Activated naive CD4-positive, alpha-beta T cell treated with anti-CD3 and anti-CD28 coated beads, Interleukin-2, amount 50 U/mL, for 72 hours (primary cell): ENCODE results near the gene C16orf95. TPM values are rescaled to one million over a fixed set of nuclear protein-coding genes. Genes with fewer than 3 reads are reported as not detected.
A peak's percentile ranks its signal among the peaks of the same experiment; 100 is the strongest.
"Not testable (repeated sequence)": the region's sequence is repeated elsewhere in the genome, so short reads cannot be mapped to it uniquely, and the experiment has no call there.

Source experiments
- ATAC-seq, 2 donors: fragments of 150-1000 bp; cut with Tn5 transposase; 2 replicates each; pipeline ENCODE4 v1.10.0; 2021; ENCODE audit warnings: mild to moderate bottlenecking in 2 of 2, moderate library complexity in 2 of 2
- DNase-seq, 2 donors: peaks; one replicate each; pipeline ENCODE4 v3.0.0; 2021 to 2022; ENCODE audit warnings: low spot score in 2 of 2
- H3K27ac Mint-ChIP-seq, 2 donors: one replicate each; pipeline ENCODE4 v1.8.0; 2022; ENCODE audit warnings: mild to moderate bottlenecking in 2 of 2, mixed read lengths in 2 of 2
- H3K36me3 Mint-ChIP-seq, 2 donors: one replicate each; pipeline ENCODE4 v1.8.0; 2022; ENCODE audit warnings: mixed read lengths in 2 of 2
- H3K9me3 Mint-ChIP-seq, 2 donors: one replicate each; pipeline ENCODE4 v1.8.0; 2022; ENCODE audit warnings: mixed read lengths in 2 of 2
- total RNA-seq, 2 donors: library from RNA; stranded (reverse); gene quantifications; one replicate each; pipeline ENCODE4 v1.2.3, GENCODE V29; 2022

C16orf95 gene
- total RNA-seq, 2 donors from 2014 or later = 12.2 to 16.9 TPM

- ATAC-seq (no peak), DNase-seq (no peak)
- peaks cover 7 to 9% of the 10 kb centered on the region in 2 donors for H3K9me3 Mint-ChIP-seq
- H3K36me3 Mint-ChIP-seq = peaks cover 0 to 15% of the 10 kb centered on the region in 2 donors
- H3K27ac Mint-ChIP-seq = peak overlapping the region in 1 of 2 donors; percentile 69
These were observed 53.7 kb downstream of the C16orf95 start for GRCh38 chr16:87263418-87264052.

DNA sequence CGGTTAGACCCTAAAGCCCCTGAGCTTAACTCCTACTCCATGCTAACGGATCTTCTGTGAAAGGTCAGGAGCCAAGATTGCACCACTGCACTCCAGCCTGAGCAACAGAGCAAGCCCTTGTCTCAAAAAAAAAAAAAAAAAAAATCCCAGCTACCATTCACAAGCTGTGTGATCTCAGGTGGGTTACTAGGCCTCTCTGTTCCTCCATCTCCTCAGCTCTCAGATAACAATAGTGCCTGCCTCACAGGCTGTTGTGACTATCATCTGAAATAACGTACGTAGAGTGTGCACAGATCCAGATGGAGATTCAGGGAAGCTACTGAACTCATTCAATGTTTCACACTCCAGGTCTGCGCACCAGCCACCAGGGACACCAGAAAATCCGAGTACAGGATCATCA lies 57.8 kb downstream of the C16orf95 start:
- ATAC-seq = no peak
- H3K27ac Mint-ChIP-seq = no peak overlapping the region
- no peak for DNase-seq
- H3K9me3 Mint-ChIP-seq = peaks cover 7 to 9% of the 10 kb centered on the region in 2 donors
- H3K36me3 Mint-ChIP-seq = peaks cover 0 to 15% of the 10 kb centered on the region in 2 donors

GRCh38 chr16:87258653-87259052 lies 58.5 kb downstream of the C16orf95 start:
- H3K9me3 Mint-ChIP-seq, DNase-seq, ATAC-seq, H3K27ac Mint-ChIP-seq: not testable (repeated sequence)
- H3K36me3 Mint-ChIP-seq = peaks cover 0 to 15% of the 10 kb centered on the region in 2 donors

- DNase-seq (no peak), ATAC-seq (no peak)
- no peak overlapping the region for H3K27ac Mint-ChIP-seq
- H3K36me3 Mint-ChIP-seq = peaks cover 0 to 6% of the 10 kb centered on the region in 2 donors
- H3K9me3 Mint-ChIP-seq = peaks cover 6 to 7% of the 10 kb centered on the region in 2 donors
These were observed 61.3 kb downstream of the C16orf95 start for GRCh38 chr16:87255866-87256265.

GRCh38 chr16:87254734-87255133 lies 62.5 kb downstream of the C16orf95 start:
- Mint-ChIP-seq H3K27ac (no peak overlapping the region), H3K9me3 (no peaks in the 10 kb centered on the region), H3K36me3 (no peaks in the 10 kb centered on the region)
- no peak for ATAC-seq
- DNase-seq = no peak

DNA sequence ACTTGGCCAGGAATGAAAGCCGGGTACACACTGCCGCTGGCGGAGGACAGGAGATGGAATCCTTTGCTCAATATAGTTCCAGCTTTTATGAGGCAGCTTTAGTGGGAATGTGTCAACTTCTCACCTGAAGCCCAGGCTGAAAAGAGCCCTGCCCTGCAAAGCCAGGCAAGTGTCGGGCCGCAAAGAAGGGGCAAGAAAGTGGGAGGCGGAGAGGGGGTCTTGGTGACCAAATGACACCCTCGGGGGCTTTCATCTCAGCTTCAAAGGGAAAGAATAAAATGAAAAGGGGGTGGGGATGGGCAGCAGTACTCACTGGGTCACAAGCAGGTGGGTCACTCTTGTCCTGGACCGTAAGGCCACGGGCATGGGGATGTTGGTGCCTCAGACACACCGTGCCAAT lies 62.9 kb downstream of the C16orf95 start:
- H3K36me3 Mint-ChIP-seq = no peaks in the 10 kb centered on the region
- no peak for ATAC-seq
- H3K27ac Mint-ChIP-seq = no peak overlapping the region
- H3K9me3 Mint-ChIP-seq = no peaks in the 10 kb centered on the region
- no peak for DNase-seq

DNA sequence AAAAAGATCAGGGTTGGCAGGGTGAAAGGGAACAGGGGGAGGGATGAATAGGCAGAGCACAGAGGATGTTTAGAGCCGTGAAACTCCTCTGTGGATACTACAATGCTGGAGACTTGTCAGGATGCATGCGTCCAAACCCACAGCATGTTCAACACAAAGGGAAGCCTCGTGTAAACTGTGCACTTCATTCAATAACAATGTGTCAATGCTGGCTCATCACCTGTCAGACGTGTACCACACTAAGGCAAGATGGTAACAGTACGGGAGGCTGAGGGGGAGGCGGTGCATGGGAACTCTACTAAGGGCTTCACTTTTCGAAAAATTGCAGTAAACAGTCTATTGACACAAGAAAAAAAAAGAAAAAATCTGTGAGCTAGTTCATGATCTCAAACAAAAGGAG lies 63.7 kb downstream of the C16orf95 start:
- no peaks in the 10 kb centered on the region for H3K36me3 Mint-ChIP-seq

More for the DNA sequence above, 63.7 kb downstream of the C16orf95 start:
- Mint-ChIP-seq H3K27ac (no peak overlapping the region), H3K9me3 (no peaks in the 10 kb centered on the region)
- DNase-seq (no peak), ATAC-seq (no peak)

Other genes starting within 250 kb of the C16orf95 start
- gene FBXO31, start 66.4 kb upstream of the C16orf95 start, total RNA-seq = 10 to 100 TPM; 25.3 to 36.0 TPM
- gene MAP1LC3B, start 74.9 kb upstream of the C16orf95 start, total RNA-seq = 10 to 100 TPM; 64.7 to 83.4 TPM
- gene ZCCHC14, start 175.6 kb upstream of the C16orf95 start, total RNA-seq = 10 to 100 TPM in 1 of 2 donors, 1 to 10 TPM in 1; 5.6 to 17.9 TPM